ACHN (cell line): ENCODE results near the gene JPH4.
A peak's percentile ranks its signal among the peaks of the same experiment; 100 is the strongest.

Source experiments
- DNase-seq: peaks from one replicate; pipeline ENCODE4 v3.0.0-alpha.2; 2015
- in situ Hi-C: cut with HindIII; loops from 2 replicates; pipeline ENCODE4 v1.10.0; 2017; ENCODE audit warnings: low sequenced_read_pairs, low pct_ligation_motif_present, low pct_unique_long_range_greater_than_20kb

The JPH4 gene

DNA sequence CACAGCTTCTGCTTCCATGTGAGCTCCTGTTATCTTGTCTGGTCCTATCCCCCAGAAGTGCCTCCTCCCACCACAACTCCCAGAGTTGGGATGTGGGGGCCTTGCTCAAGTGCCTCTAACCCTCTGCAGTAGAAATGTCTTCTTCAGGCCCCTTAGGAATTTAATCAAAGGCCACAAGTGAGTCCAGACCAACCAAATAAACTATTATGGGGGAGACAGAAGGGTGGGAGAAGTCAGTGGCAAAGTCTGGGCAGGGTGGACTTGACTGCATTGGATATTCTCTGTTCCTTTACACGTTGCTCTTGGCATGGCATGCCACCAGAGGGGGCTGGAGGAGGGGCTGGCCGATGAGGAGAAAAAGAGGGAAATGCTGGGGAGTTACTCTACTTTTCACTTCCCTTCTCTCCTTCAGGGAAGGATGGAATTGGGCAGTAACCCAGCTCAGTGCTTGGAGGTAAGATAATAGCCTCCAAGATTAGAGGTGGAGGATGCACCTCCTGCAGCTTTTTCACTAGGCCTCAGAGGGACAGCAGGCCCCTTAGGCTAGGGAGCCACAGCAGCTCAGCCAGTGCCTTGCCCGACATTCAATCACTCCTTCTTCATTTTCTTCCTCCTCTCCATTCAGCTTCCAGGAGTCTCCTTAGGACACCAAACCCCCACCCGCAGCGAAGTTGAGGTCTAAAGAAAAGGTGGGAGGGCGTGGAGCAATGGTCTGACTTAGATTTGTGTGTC lies 9.8 kb downstream of the JPH4 start:
- peak; percentile 55 for DNase-seq
- in situ Hi-C loops = no loop called here

DNA sequence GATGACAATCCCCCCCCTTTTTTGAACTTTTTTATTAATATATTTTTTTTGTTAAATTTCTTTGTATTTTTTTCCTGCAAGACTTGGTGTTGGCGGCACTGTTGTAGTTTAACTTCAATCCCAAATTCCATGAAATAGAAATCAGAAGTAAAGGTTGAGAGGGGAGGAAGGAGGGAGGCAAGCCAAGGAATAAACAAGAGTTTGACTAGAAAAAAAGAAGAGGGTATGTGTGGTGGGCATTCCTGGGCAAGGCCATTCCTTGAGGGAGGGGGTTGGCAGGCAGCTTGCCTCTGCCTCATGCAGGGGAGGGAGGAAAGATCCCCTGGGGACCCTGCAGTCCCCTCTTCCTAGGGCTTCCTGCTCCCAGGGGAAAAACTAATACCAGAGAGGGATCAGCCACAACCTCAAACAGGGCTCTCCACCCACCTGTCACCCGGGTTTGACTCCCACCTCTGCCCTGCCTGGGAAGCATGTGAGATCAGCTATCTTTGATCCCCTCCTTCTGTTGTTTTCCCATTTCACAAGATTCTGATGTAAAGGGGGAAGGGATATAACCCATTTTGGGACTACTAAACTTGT lies 10.5 kb downstream of the JPH4 start:
- in situ Hi-C loops = no loop called here

DNA sequence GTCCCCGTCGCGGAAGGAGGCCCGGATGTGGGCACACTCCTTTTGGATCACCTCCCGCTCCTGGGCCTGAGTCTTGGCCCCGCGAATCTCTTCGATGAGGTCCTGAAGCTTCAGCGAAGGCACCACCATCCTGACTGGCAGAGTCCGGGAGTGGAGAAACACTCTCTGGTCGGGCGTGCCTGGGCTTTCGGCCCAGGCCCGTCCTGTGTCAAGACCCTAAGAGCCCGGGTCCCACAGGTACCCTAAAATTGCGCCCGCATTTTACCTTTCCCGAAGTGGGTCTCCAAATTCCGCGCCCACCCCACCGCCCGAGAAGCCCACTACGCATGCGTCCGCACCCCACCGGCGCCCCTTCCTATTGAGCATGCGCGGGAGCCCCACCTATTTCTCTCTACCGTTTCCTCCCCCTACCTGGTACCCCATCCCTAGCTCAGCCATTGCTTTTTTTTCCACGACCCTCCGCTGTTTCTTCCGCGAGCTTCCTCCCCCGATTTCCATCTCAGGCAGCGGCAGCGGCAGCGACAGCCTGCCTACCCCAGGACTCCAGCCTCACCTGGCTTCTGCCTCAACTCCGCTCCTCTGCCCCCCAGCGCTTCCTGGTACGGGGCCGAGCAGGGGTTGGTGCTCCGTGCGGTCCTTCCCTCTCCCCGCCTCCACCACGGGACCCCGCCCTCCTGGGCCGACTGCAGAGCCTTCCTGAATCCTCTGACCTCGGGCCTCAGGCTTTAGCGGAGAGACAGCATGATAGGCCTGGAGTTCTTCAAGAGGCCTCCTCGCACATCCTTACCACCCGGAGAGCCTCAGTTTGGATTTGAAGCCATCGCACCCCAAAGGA lies 11.2 kb downstream of the JPH4 start, which contains the start of gene AP1G2:
Gene AP1G2 (minus strand): TSS at position 606 of the 835 bp plus-strand sequence. CDS start 477 bp downstream, at position 129.
- peak; percentile 87 for DNase-seq

More for the DNA sequence above, 10.5 kb downstream of the JPH4 start:
- no peak for DNase-seq

DNA sequence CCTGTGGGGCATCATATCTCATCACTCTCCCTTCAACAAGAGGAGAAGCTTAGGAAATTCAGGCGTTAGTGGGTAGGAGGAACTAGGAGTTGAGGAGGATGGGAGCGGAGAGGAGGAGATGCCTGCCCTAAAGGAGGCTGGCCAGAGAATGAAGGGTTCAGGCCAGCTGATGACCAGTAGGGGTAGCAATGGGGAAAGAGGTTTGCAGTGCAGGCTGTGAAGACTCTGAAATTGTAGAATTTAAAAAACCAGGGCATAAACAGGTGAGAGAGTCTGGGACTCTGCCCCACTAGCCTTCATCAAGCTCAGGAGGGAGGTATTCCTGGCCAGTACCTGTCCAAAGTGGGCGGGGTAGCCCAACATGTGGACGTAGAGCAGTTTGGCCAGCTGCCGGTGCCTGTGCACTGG lies 11.8 kb downstream of the JPH4 start:
- peak; percentile 26 for DNase-seq
- in situ Hi-C loops = no loop called here

More for the DNA sequence above, 11.2 kb downstream of the JPH4 start, which contains the start of gene AP1G2:
- in situ Hi-C loops = no loop called here

DNA sequence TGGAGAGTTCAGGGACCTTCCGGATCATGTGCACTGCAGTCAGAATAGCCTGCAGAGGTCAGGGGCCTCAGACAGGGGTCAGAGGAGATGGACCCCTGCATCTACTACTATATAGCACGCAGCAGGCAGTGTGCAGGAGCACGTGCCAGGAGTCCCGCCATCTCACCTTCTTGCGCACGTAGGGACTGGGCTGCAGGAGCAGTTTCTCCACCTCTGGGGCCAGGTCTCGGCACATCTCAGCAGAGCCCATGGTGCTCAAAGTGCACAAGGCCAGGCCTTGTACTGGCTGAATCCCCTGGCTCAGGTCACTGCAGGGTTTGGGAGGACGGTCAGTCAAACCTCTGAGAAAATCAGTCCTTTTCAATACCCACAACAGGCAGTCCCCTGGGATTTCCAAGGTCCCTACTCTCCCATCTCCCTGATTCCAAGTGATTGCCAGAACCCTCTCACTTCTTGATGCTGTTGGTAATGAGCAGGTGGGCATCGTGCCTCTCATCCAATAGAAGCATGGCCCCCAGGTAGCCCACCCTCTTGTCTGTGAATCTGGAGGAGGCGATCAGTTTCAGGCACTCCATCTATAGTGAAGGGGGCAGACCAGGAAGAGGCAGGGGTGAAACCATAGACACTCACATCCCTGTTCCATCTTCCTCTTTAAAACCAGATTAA lies 12.3 kb downstream of the JPH4 start:
- in situ Hi-C loops = no loop called here
- DNase-seq = no peak

DNA sequence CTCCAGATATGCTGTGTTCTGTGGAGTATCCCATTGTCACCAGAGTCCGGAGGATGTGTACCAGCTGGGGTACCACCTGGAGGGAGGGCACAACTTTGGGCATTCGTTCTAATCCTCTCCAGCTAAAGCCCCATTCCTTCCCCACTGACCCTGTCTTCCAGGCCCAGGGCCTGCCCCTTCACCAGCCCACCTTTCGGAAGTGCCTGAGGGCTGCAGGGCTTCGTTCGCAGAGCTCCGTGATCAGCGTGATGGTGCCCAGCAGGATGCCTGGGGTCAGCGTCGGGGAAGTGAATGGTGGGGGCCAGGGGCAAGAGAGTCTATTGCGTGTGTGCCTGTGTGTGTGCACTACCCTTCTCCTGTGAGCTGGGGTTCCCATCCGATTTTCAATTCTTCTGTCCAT lies 13.0 kb downstream of the JPH4 start:
- no peak for DNase-seq
- in situ Hi-C loops = no loop called here

DNA sequence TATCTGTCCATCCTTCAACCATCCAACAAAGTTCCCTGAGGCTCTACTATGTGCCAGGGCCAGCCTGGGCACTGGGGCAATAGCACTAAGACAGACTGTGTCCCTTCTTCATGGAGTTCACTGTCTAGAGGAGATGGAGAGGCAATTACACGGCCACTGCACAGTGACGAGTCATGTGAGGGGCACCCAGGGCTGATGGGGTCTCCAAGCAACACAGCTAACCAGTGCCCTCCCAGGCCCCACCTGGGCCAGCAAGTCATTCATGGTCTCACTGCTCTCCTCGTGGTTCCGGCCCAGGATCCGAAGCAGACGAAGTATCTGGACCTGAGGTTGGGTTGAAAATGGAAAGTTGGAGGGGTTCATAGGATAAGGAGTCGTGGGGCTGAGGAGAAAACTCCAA lies 13.7 kb downstream of the JPH4 start:
- no peak for DNase-seq
- in situ Hi-C loops = no loop called here

DNA sequence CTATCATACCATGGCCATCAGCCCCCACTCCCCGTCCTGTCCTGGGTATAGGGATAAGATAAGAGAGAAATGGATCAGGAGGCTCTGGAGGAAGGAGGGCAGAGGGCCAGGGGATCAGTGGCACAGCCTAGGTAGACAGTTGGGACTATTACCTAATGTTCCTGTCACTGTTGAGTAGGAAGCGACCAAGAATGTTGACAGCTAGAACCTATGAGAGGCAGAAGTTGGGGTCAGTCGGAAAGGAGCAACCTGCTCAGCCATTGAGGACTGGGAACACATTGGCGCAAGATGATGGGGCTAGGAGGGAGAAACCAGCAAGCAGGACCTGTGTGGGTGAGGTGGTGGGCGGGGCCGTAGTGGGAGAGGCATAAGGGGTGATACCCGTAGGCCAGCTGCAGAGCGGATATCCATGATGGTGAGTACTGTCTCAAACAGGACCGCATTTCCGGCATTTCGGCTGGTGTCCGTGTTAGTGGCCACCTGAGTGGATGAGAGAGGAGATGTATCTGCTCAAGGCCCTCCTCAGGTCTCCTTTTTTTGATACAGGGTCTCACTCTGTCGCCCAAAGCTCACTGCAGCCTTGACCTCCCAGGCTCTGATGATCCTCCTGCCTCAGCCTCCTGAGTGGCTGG lies 14.3 kb downstream of the JPH4 start:
- in situ Hi-C loops = no loop called here
- no peak for DNase-seq

DNA sequence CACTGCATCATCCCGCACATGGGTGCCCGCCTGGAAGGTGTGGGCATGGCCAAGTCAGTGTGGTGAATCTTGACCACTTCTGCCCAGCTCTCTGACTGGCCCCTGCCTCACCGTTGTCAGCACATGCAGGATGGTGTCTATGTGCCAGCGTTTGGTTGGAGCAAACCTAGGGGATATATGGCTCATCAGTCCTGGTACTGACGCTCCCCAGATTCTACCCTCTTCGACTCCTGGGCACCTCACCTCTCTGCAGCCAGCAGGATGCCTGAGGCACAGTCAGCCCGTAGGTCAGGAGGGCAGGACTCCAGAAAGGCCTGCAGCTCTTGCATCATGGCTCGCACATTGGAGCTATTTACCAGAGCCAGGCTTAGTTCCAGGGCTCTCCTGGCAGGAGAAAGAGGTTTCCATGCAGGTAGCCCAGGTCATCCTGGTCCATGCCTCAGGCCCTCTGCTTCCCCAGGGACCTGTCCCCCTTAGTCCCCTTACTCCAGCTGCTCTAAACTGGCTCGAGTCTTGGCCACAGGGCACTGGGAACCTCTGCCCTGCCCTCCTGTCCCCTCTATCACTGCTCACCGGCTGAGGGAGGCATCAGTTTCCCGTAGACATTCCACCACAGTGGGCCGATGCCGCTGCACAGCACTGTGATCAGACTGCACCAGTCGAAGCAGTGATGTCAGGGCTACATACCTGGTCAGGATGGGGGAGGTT lies 15.0 kb downstream of the JPH4 start:
- no peak for DNase-seq
- in situ Hi-C loops = no loop called here

DNA sequence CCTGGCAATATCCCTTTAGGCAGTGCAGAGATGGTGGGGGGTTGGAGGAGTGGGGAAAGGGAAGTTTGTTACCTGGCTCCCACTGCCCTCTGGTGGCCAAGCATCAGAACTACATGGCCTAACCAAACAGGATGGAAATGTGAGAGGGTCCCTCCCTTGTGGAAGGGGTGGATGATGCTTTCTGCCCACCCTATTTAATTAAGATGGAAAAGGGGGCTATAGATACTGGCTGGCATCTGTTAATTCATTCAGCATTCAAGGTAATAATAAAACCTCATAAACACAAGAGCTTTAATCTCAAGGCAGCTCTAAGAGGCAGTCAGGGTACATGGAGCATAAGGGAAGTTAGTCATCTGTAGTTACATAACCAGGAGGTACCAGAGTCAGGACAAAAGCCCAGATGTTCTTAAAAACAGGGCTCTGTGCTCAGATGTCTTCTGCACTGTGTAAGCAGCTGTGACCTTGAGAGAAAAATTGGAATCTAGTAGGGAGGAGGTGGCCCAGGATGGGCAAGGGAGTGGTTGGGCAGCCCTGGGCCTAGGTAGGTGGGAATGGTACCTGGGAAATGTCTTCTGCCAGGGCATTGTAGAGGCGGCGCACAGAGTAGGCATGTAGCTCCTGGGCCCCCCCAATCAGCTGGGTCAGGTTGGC lies 15.6 kb downstream of the JPH4 start:
- DNase-seq = peak; percentile 48

DNA sequence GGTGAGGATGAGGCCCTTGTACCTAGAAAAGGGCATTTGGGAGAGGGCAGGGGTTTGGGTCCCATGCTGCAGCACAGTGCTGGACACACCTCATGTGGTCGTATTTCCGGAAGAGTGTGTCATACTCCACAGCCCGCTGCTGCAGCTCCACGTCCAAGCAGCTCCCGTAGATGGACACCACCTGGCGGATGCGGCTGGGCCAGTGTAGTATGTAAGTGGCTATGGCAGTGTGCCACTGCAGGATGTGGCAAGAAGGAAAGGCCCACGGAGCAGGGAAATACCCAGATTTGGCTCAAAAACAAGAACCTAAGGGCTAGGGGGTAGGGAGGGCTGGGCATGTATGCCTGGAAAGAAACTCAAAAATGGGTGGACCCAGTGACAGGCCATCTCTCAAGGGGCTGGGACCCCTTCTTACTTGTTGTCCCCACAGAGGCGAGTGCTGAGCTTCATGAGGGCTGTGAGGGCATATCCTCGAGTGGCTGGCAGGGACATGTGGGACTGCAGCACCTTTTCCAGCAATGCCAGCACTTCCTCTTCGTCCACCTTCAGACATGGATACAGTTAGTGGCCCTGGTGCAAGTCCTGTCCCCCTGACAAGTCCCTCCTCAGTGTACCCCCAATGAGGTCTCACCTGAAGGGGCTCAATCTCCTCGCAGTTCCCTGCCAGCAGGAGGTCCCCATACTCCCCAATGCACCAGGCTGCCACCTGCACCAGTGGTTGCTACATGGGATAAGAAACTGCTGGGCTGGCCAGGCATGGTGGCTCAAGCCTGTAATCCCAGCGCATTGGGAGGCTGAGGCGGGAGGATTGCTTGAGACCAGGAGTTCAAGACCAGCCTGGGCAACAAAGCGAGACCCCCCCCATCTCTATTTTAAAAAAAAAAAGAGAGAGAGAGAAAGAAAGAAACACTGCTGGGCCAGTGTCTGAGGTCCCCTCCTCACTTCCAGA lies 16.4 kb downstream of the JPH4 start:
- DNase-seq = no peak
- in situ Hi-C loops = no loop called here

More for the DNA sequence above, 15.6 kb downstream of the JPH4 start:
- in situ Hi-C loops = no loop called here

DNA sequence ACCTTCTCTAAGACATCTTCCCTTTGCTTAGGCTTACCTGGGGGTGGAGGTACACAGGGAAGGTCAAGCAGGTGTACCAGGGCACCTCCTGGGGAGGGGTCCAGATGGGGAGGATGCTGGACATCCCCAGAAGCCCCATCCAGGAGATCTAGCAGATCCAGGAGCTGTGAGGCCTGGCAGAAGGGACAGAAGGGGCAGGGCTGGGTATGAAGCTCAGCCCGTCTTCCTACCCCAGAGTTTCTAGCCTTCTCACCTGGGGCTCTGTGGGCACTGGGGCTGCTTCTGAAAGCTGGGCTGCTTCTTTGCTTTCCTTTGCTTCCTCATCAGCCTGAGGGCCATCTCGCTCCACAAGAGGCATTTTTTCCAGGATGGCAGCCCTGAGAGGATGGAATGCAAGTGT lies 17.3 kb downstream of the JPH4 start:
- in situ Hi-C loops = no loop called here
- no peak for DNase-seq

DNA sequence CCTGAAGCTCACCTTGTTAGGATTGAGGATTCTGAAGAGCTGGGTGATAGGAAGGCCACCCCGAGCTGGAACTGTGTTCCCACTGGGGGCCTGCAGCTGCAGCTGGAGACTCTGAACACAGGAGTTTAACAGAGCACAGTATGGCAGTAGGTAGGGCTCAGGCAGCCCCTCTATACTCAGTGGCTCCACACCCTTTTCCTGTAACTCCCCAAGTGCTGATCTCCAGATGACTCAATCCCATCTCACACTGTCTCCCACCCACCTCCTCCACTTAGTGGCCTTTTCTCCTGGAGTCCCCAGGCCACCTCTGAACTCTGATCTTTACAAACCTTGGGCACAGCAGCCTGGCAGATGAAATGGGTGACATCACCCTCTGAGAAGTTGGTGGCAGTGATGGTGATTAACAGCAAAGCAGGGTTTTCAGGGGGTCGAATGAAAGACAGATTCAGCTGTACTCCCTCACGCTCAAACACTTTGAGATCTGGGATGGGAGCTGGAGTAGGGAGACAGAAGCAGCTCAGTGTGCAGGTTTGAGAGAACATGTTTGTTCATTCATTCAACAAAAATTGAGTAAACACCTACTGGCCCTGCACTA lies 18.6 kb downstream of the JPH4 start:
- no peak for DNase-seq
- in situ Hi-C loops = no loop called here

DNA sequence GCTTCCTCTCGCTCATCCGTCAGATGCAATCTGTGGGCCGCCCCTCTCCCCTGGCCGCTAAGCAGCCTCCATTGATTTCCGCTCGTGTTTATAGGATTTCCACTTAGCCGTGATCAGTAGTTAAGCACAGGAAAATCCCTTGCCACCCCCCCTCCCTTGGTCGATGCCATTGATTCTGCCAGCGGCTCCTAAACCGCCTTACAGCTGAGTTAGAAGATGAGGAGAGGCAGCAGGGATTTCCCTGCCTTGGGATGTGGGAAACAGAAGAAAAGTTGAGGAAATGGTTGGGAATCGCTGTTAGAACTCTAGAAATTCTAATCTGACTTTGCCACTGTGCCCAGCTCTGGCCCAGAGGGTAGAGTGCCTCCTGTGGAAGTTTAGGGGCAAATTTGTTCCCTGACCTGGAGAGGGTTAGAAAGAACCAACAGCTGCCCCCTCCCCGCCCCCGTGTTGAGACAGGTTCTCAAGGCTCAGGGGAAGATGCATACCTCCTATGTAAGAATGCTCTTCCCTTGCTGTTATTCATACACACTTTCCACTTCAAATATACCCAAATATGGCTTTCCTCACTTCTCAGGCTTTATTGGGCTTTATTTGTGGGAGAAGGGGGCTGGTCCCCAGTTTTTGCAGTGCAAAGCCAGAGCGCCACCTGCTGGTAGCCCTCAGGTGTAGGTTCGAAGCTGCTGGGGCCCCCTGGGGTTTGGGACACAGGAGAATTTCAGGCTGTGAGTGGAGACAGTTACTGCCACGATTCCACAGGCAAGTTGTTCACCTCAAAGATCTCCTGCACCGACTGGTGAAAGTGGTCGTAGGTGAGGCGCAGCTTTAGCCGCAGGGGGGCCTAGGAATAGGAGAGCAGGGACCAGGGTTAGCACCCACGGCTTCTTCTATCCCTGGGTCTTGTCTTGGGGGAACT lies 19.3 kb downstream of the JPH4 start:
- in situ Hi-C loops = no loop called here
- DNase-seq = peak; percentile 58

DNA sequence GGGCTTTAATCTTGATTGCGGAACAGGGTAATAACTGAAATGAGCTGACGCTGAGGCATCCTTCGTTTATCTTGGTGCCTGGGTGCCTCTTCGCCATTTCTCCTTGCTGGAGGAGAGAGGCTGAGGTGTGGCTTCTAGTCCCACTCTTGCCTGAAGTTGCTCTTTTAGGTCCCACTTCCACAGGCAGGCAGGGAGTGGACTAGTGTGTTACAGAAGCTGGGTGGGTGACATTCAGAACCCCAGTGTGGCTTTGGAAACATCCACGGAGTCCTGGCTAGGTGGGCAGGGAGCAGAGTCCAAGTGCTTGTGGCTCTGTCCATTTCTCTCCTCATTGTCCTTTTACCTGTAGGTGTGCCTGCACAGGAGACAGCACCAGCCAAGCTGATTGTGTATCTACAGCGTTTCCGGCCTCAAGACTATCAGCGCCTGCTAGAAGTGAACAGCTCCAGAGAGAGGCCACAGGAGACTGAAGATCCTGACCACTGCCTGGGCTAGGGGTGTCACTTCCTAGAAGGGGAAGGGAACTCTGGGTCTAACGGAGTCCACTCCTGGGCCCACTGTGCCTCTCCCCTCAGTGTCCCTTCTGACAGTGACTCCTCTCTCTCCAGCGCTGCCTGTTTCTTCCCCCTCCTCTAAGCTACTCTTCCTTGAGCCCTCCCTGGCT lies 20.1 kb downstream of the JPH4 start:
- in situ Hi-C loops = no loop called here

More for the DNA sequence above, 20.1 kb downstream of the JPH4 start:
- DNase-seq = no peak
